HG02840 (cell line): ENCODE data around the gene CENPB.

Source experiments
- ATAC-seq: cut with Tn5 transposase; IDR thresholded peaks from one replicate; pipeline ENCODE4 v1.9.1; 2021; ENCODE audit warnings: mild to moderate bottlenecking, moderate library complexity, moderate number of reproducible peaks; ENCODE audit not compliant: unreplicated experiment, low FRiP score

CENPB gene

GRCh38 chr20:3811467-3812258 lies 25.1 kb upstream of the CENPB start:
- ATAC-seq, result no peak

GRCh38 chr20:3808544-3808943 lies 22.0 kb upstream of the CENPB start:
- no peak for ATAC-seq

- ATAC-seq, result no peak
These were observed 18.2 kb upstream of the CENPB start for GRCh38 chr20:3804781-3805180.

GRCh38 chr20:3804254-3804751 lies 17.8 kb upstream of the CENPB start:
- no peak for ATAC-seq

- ATAC-seq, result no peak
These were observed 17.3 kb upstream of the CENPB start for GRCh38 chr20:3803854-3804253.

GRCh38 chr20:3803289-3803688 lies 16.7 kb upstream of the CENPB start:
- ATAC-seq, result no peak

GRCh38 chr20:3802524-3803239 lies 16.1 kb upstream of the CENPB start:
- ATAC-seq, result no peak

GRCh38 chr20:3801846-3802245 lies 15.3 kb upstream of the CENPB start:
- no peak for ATAC-seq

- no peak for ATAC-seq
These were observed 14.8 kb upstream of the CENPB start for GRCh38 chr20:3801299-3801698.

GRCh38 chr20:3800878-3801260 lies 14.3 kb upstream of the CENPB start:
- no peak for ATAC-seq

- ATAC-seq, result no peak
These were observed 13.8 kb upstream of the CENPB start for GRCh38 chr20:3800256-3800877.

- ATAC-seq, result no peak
These were observed 12.3 kb upstream of the CENPB start for GRCh38 chr20:3798908-3799248.

GRCh38 chr20:3798373-3798768 lies 11.8 kb upstream of the CENPB start:
- ATAC-seq, result no peak

- no peak for ATAC-seq
These were observed 11.2 kb upstream of the CENPB start for GRCh38 chr20:3797592-3798372.

- ATAC-seq, result no peak
These were observed 10.6 kb upstream of the CENPB start for GRCh38 chr20:3797226-3797545.

GRCh38 chr20:3796477-3797225 lies 10.1 kb upstream of the CENPB start:
- no peak for ATAC-seq

- ATAC-seq, result peak; percentile 60
These were observed 9.2 kb upstream of the CENPB start, which contains the start of gene CDC25B for GRCh38 chr20:3795511-3796468. CDC25B (plus strand) TSS chr20:3796310; CDS start chr20:3796532, 222 bp downstream.

GRCh38 chr20:3794701-3795420 lies 8.3 kb upstream of the CENPB start:
- ATAC-seq, result no peak
